Trophoblast cell (in vitro differentiated cells and primary cell): ENCODE measurements around the gene RXRB.

Source experiments
- DNase-seq, 2 donors: peaks; one replicate each; pipeline ENCODE4 v3.0.0-alpha.2; 2016
- H2AFZ ChIP-seq: 2 replicates; pipeline ENCODE4 v1.6.1; 2013; ENCODE audit warnings: low read length, moderate library complexity, mild to moderate bottlenecking; ENCODE audit not compliant: insufficient read depth, poor library complexity
- H2AK5ac ChIP-seq: 2 replicates; pipeline ENCODE4 v1.6.1; 2013; ENCODE audit warnings: mild to moderate bottlenecking, low read length
- H2BK120ac ChIP-seq: 2 replicates; pipeline ENCODE4 v1.6.1; 2013; ENCODE audit warnings: low read length, mild to moderate bottlenecking, moderate library complexity; ENCODE audit not compliant: insufficient read depth, poor library complexity
- H2BK12ac ChIP-seq: 2 replicates; pipeline ENCODE4 v1.6.1; 2013; ENCODE audit warnings: mild to moderate bottlenecking, low read length, moderate library complexity
- H2BK5ac ChIP-seq: 2 replicates; pipeline ENCODE4 v1.6.1; 2013; ENCODE audit warnings: low read length, low read depth, moderate library complexity, mild to moderate bottlenecking; ENCODE audit not compliant: poor library complexity
- H3K14ac ChIP-seq: 2 replicates; pipeline ENCODE4 v1.6.1; 2013; ENCODE audit warnings: mild to moderate bottlenecking, low read length
- H3K18ac ChIP-seq: 2 replicates; pipeline ENCODE4 v1.6.1; 2013; ENCODE audit warnings: mild to moderate bottlenecking, low read length
- H3K23ac ChIP-seq: 2 replicates; pipeline ENCODE4 v1.6.1; 2013; ENCODE audit warnings: low read length
- H3K27ac ChIP-seq: 2 replicates; pipeline ENCODE4 v1.5.1; 2013; ENCODE audit warnings: low read depth, mild to moderate bottlenecking, inconsistent platforms, low read length, moderate library complexity
- H3K27me3 ChIP-seq: 2 replicates; pipeline ENCODE4 v1.6.1; 2013; ENCODE audit warnings: inconsistent platforms, mild to moderate bottlenecking, low read length, moderate library complexity; ENCODE audit not compliant: insufficient read depth
- H3K36me3 ChIP-seq, 2 experiments: 1 replicate in 1 of 2; 2 replicates in 1 of 2; pipeline ENCODE4 v1.6.1; 2013; ENCODE audit warnings: low read length in 2 of 2, mild to moderate bottlenecking in 2 of 2, moderate library complexity in 1 of 2; ENCODE audit not compliant: insufficient read depth in 2 of 2, control insufficient read depth in 1 of 2
- H3K4ac ChIP-seq: 2 replicates; pipeline ENCODE4 v1.6.1; 2013; ENCODE audit warnings: low read depth, mild to moderate bottlenecking, low read length, moderate library complexity
- H3K4me1 ChIP-seq, 2 experiments: 1 replicate in 1 of 2; 2 replicates in 1 of 2; pipeline ENCODE4 v1.6.1; 2013; ENCODE audit warnings: low read length in 2 of 2, mild to moderate bottlenecking in 2 of 2, moderate library complexity in 1 of 2; ENCODE audit not compliant: insufficient read depth in 2 of 2, control insufficient read depth in 1 of 2
- H3K4me2 ChIP-seq: 2 replicates; pipeline ENCODE4 v1.6.1; 2013; ENCODE audit warnings: inconsistent platforms, mild to moderate bottlenecking, low read length, moderate library complexity
- H3K4me3 ChIP-seq: 2 replicates; pipeline ENCODE4 v1.5.1; 2013; ENCODE audit warnings: mild to moderate bottlenecking, low read depth, low read length, inconsistent platforms
- H3K79me1 ChIP-seq: one replicate; pipeline ENCODE4 v1.6.1; 2013; ENCODE audit warnings: low read length
- H3K79me2 ChIP-seq: 2 replicates; pipeline ENCODE4 v1.6.1; 2013; ENCODE audit warnings: low read length, mild to moderate bottlenecking; ENCODE audit not compliant: control insufficient read depth, insufficient read depth, poor library complexity
- H3K9ac ChIP-seq: 2 replicates; pipeline ENCODE4 v1.6.1; 2013; ENCODE audit warnings: mild to moderate bottlenecking, low read length
- H3K9me3 ChIP-seq: 2 replicates; pipeline ENCODE4 v1.6.1; 2013; ENCODE audit warnings: low read depth, mild to moderate bottlenecking, control low read depth, inconsistent platforms, low read length; ENCODE audit not compliant: insufficient read depth
- H4K12ac ChIP-seq: 2 replicates; pipeline ENCODE4 v1.6.1; 2013; ENCODE audit warnings: low read depth, mild to moderate bottlenecking, low read length, moderate library complexity
- H4K8ac ChIP-seq: 2 replicates; pipeline ENCODE4 v1.6.1; 2013; ENCODE audit warnings: low read depth, mild to moderate bottlenecking, low read length, moderate library complexity
- H4K91ac ChIP-seq: one replicate; pipeline ENCODE4 v1.6.1; 2013; ENCODE audit warnings: low read depth, mild to moderate bottlenecking, low read length, moderate library complexity
- WGBS: extraction: QIAGEN DNeasy Blood & Tissue Kit; methylation state at CpG from one replicate; pipeline ENCODE4 v1.1.7; 2013; ENCODE audit warnings: missing lambda C conversion rate; ENCODE audit not compliant: insufficient read length, insufficient coverage; ENCODE audit errors: extremely low coverage; 5-methylcytosine and 5-hydroxymethylcytosine counted together

Gene RXRB

GRCh38 chr6:33211666-33212422 lies 11.4 kb upstream of the RXRB start:
- Histone ChIP-seq H2BK12ac (no peak overlapping the region), H3K79me1 (peaks cover 12% of the 10 kb centered on the region), H3K4me2 (no peak overlapping the region), H3K9me3 (peaks cover 10% of the 10 kb centered on the region), H3K23ac (no peak overlapping the region), H4K8ac (no peak overlapping the region), H3K4ac (no peak overlapping the region), H3K27ac (no peak overlapping the region), H3K9ac (no peak overlapping the region), H2BK120ac (no peak overlapping the region), H4K91ac (no peak overlapping the region), H3K18ac (no peak overlapping the region), H3K27me3 (peaks cover 17% of the 10 kb centered on the region), H4K12ac (no peak overlapping the region), H2AFZ (no peak overlapping the region), H3K4me1 (peaks cover 8 to 19% of the 10 kb centered on the region in 2 experiments), H2AK5ac (no peak overlapping the region), H3K36me3 (peaks cover 11 to 15% of the 10 kb centered on the region in 2 experiments), H3K4me3 (no peak overlapping the region), H2BK5ac (no peak overlapping the region), H3K14ac (no peak overlapping the region), H3K79me2 (peaks cover 7% of the 10 kb centered on the region)
- no peak for DNase-seq
- WGBS: no CpG with 5 or more reads among the region's 18 CpGs

DNA sequence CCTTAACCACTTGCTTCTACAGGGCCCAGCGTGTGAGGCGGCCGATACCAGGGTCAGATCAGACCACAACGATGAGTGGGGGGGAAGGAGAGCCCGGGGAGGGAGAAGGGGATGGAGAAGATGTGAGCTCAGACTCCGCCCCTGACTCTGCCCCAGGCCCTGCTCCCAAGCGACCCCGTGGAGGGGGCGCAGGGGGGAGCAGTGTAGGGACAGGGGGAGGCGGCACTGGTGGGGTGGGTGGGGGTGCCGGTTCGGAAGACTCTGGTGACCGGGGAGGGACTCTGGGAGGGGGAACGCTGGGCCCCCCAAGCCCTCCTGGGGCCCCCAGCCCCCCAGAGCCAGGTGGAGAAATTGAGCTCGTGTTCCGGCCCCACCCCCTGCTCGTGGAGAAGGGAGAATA lies 10.7 kb upstream of the RXRB start:
- Histone ChIP-seq H3K18ac (no peak overlapping the region), H3K79me1 (peaks cover 12% of the 10 kb centered on the region), H3K79me2 (peaks cover 7% of the 10 kb centered on the region), H2BK12ac (no peak overlapping the region), H3K4me1 (peaks cover 8 to 19% of the 10 kb centered on the region in 2 experiments), H3K36me3 (peaks cover 11 to 15% of the 10 kb centered on the region in 2 experiments), H3K27ac (no peak overlapping the region), H4K91ac (no peak overlapping the region), H3K4me3 (no peak overlapping the region), H4K8ac (no peak overlapping the region), H2BK120ac (no peak overlapping the region), H2AFZ (no peak overlapping the region), H3K4ac (no peak overlapping the region), H2AK5ac (no peak overlapping the region), H3K4me2 (no peak overlapping the region), H2BK5ac (no peak overlapping the region), H3K23ac (no peak overlapping the region), H3K14ac (no peak overlapping the region), H3K9ac (no peak overlapping the region), H3K9me3 (peaks cover 8% of the 10 kb centered on the region), H3K27me3 (peaks cover 17% of the 10 kb centered on the region), H4K12ac (no peak overlapping the region)
- no peak for DNase-seq
- WGBS: no CpG with 5 or more reads among the region's 17 CpGs

DNA sequence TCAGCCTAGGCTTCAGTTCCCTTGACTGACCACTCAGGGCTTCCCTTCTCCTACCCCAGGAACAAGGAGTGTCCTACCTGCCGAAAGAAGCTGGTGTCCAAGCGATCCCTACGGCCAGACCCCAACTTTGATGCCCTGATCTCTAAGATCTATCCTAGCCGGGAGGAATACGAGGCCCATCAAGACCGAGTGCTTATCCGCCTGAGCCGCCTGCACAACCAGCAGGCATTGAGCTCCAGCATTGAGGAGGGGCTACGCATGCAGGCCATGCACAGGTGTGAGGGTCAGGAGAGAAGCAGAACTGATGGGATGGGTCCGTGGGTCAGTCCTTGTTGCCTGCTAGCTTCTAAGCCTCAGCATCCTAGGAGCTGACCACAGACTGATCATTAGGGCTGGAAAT lies 9.4 kb upstream of the RXRB start:
- DNase-seq: no peak
- Histone ChIP-seq H3K14ac (no peak overlapping the region), H3K4me1 (peaks cover 15 to 28% of the 10 kb centered on the region in 2 experiments), H2AFZ (no peak overlapping the region), H3K27me3 (peaks cover 14% of the 10 kb centered on the region), H4K12ac (no peak overlapping the region), H3K18ac (no peak overlapping the region), H3K9ac (no peak overlapping the region), H4K91ac (no peak overlapping the region), H2BK12ac (no peak overlapping the region), H2AK5ac (no peak overlapping the region), H3K23ac (no peak overlapping the region), H3K27ac (no peak overlapping the region), H2BK5ac (no peak overlapping the region), H3K79me1 (peaks cover 12% of the 10 kb centered on the region), H3K4ac (no peak overlapping the region), H4K8ac (no peak overlapping the region), H3K4me3 (no peak overlapping the region), H3K4me2 (no peak overlapping the region), H3K79me2 (peaks cover 7% of the 10 kb centered on the region), H3K9me3 (peaks cover 7% of the 10 kb centered on the region), H2BK120ac (no peak overlapping the region), H3K36me3 (peaks cover 11 to 15% of the 10 kb centered on the region in 2 experiments)
- WGBS: no CpG with 5 or more reads among the region's 10 CpGs

DNA sequence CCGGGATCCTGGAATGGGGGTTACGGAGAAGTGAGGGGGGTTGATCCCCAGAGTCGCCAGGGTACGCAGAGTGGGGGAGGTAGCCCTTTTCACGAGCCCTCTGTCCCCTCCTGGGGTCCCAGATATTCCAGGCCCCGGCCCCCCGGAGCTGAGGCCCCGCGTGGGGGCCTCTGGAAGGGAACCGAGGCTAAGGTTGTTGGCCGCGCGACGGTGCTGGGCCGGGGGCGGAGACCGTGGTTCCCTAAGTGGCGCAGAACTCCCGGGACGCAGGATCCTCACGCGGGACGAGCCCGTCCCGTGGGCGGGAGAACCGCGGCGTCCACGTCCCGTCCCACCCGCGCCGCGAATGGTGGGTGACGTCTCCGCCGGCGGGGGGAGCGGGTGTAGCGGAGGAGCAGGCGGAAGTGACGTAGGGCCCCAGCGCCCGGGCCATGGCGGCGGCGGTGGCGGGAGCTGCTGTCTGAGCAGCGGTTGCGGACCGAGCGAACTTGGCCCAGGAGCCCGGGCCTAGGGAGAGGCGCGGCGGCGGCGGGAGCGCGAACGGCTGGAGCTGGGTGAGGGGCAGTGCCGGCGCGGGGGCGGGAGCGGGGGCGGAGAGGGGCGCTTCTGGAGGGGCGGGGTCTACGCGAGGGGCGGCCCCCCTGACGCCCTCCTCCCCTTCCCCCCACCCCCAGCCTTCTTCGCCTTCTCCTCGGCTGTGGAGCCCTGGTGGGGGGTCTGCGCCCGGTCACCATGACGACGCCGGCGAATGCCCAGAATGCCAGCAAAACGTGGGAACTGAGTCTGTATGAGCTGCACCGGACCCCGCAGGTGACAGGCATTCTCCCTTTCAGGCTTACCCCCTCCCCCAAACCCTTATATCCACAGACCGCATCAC lies 7.9 kb upstream of the RXRB start, which contains the start of gene RING1:
RING1 (plus strand) TSS at position 410 of the 877 bp plus-strand sequence; CDS start at position 733, 323 bp downstream.
- H3K23ac ChIP-seq: no peak within 1 kb of the TSS
- peak within 1 kb of the TSS; percentile 93 for H4K91ac ChIP-seq
- no peak within 1 kb of the TSS for H2BK12ac ChIP-seq
- peaks cover 7% of the 10 kb centered on the region for H3K9me3 ChIP-seq
- H3K79me1 ChIP-seq: peaks cover 15% of the 10 kb centered on the region
- H3K4ac ChIP-seq: peak within 1 kb of the TSS; percentile 71
- H3K27ac ChIP-seq: peak within 1 kb of the TSS; percentile 67
- peak within 1 kb of the TSS; percentile 84 for H2BK120ac ChIP-seq
- H3K36me3 ChIP-seq: peaks cover 19 to 23% of the 10 kb centered on the region in 2 experiments
- peak within 1 kb of the TSS; percentile 90 for H3K9ac ChIP-seq
- peak within 1 kb of the TSS; percentile 95 for H2AFZ ChIP-seq
- peak within 1 kb of the TSS; percentile 97 for H3K4me2 ChIP-seq
- H3K27me3 ChIP-seq: peaks cover 2% of the 10 kb centered on the region
- H3K79me2 ChIP-seq: peaks cover 10% of the 10 kb centered on the region
- H2AK5ac ChIP-seq: peak within 1 kb of the TSS; percentile 38
- H4K12ac ChIP-seq: peak within 1 kb of the TSS; percentile 90
- peak; percentile 69 to 78 for DNase-seq
- peak within 1 kb of the TSS; percentile 86 for H4K8ac ChIP-seq
- H3K4me3 ChIP-seq: peak within 1 kb of the TSS; percentile 87
- peaks cover 11 to 31% of the 10 kb centered on the region in 2 experiments for H3K4me1 ChIP-seq
- peak within 1 kb of the TSS; percentile 75 for H3K18ac ChIP-seq
- peak within 1 kb of the TSS; percentile 87 for H2BK5ac ChIP-seq
- no CpG with 5 or more reads among the region's 86 CpGs for WGBS
- H3K14ac ChIP-seq: peak within 1 kb of the TSS; percentile 84
